DND-41 (cell line): ENCODE measurements around the gene MMP24.
A peak's percentile ranks its signal among the peaks of the same experiment; 100 is the strongest.

Experiments
- ATAC-seq: fragments of 200-7000 bp; cut with Tn5 transposase; 3 replicates; pipeline ENCODE4 v1.9.1; 2021; ENCODE audit warnings: low read depth; ENCODE audit not compliant: insufficient read depth
- DNase-seq: peaks from one replicate; pipeline ENCODE4 v3.0.0-alpha.2; 2020
- H2AFZ ChIP-seq: 2 replicates; pipeline ENCODE4 v1.6.0; 2012; ENCODE audit warnings: low read depth, low read length
- H3K27ac ChIP-seq: 2 replicates; pipeline ENCODE4 v1.5.1; 2012; ENCODE audit warnings: low read length, inconsistent platforms
- H3K27me3 ChIP-seq: fragments of 200-600 bp; sonication (generic); 2 replicates; pipeline ENCODE4 v1.6.0; 2012; ENCODE audit warnings: low read length, mild to moderate bottlenecking, inconsistent platforms; ENCODE audit not compliant: insufficient read depth, poor library complexity
- H3K36me3 ChIP-seq: 2 replicates; pipeline ENCODE4 v1.5.1; 2012; ENCODE audit warnings: low read length, inconsistent platforms; ENCODE audit not compliant: insufficient read depth
- H3K4me1 ChIP-seq: 2 replicates; pipeline ENCODE4 v1.5.1; 2012; ENCODE audit warnings: mild to moderate bottlenecking, low read length; ENCODE audit not compliant: insufficient read depth
- H3K4me2 ChIP-seq: 2 replicates; pipeline ENCODE4 v1.6.0; 2012; ENCODE audit warnings: mild to moderate bottlenecking, moderate library complexity, low read length, inconsistent platforms; ENCODE audit not compliant: insufficient read depth
- H3K4me3 ChIP-seq, 2 experiments: fragments of 200-600 bp in 1 of 2; shearing (Covaris generic) in 1 of 2; 2 replicates each; pipeline ENCODE4 v1.5.1; 2012 to 2016; ENCODE audit warnings: inconsistent platforms in 2 of 2, low read length in 2 of 2, mild to moderate bottlenecking in 2 of 2, low read depth in 1 of 2, moderate library complexity in 1 of 2
- H3K79me2 ChIP-seq: 2 replicates; pipeline ENCODE4 v1.6.0; 2012; ENCODE audit warnings: low read length, inconsistent platforms; ENCODE audit not compliant: insufficient read depth
- H3K9ac ChIP-seq: 2 replicates; pipeline ENCODE4 v1.6.0; 2012; ENCODE audit warnings: low read depth, mild to moderate bottlenecking, inconsistent platforms, low read length, moderate library complexity
- H3K9me3 ChIP-seq: 2 replicates; pipeline ENCODE4 v1.5.1; 2012; ENCODE audit warnings: low read length, moderate library complexity, mild to moderate bottlenecking, inconsistent platforms; ENCODE audit not compliant: insufficient read depth, severe bottlenecking
- H4K20me1 ChIP-seq: 2 replicates; pipeline ENCODE4 v1.6.0; 2012; ENCODE audit warnings: low read length; ENCODE audit not compliant: insufficient read depth
- EZH2 ChIP-seq: IDR thresholded peaks from 3 replicates; pipeline ENCODE4 v1.6.1; 2012; ENCODE audit warnings: borderline replicate concordance, low read depth, mild to moderate bottlenecking, moderate library complexity, low read length, inconsistent platforms; ENCODE audit not compliant: severe bottlenecking
- TF ChIP-seq, protein P1 (sequence below): IDR thresholded peaks from 2 replicates; pipeline ENCODE4 v1.5.1; 2012; ENCODE audit warnings: borderline replicate concordance, low read length, moderate library complexity, mild to moderate bottlenecking; ENCODE audit not compliant: poor library complexity, severe bottlenecking; ENCODE audit errors: extremely low read depth

The MMP24 gene

DNA sequence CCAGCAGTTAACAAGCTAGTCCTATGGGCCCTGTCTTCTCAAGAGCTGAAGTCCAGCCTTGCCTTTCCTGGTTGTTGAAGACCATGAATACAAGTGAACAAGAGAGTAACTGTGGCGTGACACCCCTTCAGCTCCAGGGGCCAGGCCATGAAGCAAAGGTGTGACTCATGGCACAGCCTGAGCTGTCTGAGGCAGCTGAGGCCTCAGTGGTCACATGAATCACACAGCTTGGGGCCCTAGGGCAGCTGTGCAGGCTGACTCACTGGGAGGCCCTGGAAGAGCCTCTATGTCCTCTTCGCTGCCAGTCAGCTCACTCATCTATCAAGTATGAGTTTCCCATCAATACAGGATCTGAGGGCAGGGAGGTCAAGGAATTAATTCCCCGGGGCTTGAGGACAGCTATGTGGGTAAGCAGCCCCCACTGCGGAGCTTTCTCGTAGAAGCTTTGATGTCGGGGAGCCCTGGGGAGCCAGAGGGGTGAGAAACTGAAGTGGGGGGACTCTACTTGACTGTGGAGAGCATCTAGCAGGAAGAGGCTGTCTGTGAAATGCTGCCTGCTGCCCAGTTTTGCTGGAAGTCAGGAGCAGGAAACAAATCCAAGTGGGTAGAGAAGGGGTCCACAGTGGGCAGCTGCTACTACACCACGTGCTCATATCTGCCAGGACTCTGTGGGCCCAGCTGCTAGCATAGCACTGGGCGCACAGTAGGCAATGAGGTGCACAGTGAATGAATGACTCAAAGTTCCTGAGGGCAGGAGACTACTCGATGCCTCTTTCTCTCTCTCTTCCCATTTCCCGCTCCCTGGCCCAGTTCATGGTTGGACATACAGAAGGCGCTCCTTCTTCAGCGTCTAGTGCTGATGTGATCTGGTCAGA lies 79.4 kb downstream of the MMP24 start:
- Histone ChIP-seq H3K9me3 (no peaks in the 10 kb centered on the region), H3K4me1 (no peaks in the 10 kb centered on the region), H3K79me2 (no peaks in the 10 kb centered on the region), H2AFZ (no peak overlapping the region), H4K20me1 (no peaks in the 10 kb centered on the region), H3K36me3 (peaks cover 30% of the 10 kb centered on the region), H3K9ac (no peak overlapping the region), H3K4me3 (no peak overlapping the region), H3K27ac (no peak overlapping the region), H3K4me2 (no peak overlapping the region), H3K27me3 (no peaks in the 10 kb centered on the region)
- no peak for DNase-seq
- no peak for ATAC-seq
- no peak for TF ChIP-seq EZH2
- TF ChIP-seq, protein P1, sequence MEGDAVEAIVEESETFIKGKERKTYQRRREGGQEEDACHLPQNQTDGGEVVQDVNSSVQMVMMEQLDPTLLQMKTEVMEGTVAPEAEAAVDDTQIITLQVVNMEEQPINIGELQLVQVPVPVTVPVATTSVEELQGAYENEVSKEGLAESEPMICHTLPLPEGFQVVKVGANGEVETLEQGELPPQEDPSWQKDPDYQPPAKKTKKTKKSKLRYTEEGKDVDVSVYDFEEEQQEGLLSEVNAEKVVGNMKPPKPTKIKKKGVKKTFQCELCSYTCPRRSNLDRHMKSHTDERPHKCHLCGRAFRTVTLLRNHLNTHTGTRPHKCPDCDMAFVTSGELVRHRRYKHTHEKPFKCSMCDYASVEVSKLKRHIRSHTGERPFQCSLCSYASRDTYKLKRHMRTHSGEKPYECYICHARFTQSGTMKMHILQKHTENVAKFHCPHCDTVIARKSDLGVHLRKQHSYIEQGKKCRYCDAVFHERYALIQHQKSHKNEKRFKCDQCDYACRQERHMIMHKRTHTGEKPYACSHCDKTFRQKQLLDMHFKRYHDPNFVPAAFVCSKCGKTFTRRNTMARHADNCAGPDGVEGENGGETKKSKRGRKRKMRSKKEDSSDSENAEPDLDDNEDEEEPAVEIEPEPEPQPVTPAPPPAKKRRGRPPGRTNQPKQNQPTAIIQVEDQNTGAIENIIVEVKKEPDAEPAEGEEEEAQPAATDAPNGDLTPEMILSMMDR: no peak

DNA sequence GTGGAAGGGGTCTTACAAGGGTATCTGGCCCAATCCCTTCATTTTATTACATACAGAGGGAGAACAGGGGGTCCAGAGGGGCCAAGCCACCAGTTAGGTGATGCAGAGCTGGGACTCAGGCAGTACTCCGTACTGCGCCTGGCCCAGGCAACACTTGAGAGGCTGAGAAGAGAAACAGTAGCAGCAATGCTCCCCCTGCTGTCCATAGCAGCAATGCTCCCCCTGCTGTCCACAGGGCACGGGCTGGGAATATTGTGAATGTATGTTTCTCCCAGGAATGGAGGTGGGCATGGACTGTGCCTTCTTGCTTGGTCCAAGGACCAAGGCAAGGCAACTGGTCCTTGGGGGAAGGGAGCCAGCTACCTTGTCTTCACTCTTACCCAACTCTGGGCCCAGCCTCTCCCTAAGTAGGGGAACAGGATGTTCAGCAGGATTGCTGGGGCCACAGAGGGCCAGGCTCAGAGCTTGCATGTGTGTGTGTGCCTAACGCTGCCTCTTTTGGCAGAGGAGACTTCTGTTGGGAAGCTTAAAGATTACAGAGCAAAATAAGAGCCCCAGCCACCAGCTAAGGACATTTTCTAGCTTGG lies 80.5 kb downstream of the MMP24 start:
- Histone ChIP-seq H3K27ac (no peak overlapping the region), H3K4me1 (no peaks in the 10 kb centered on the region), H3K4me3 (no peak overlapping the region), H3K79me2 (no peaks in the 10 kb centered on the region), H3K9ac (no peak overlapping the region), H3K4me2 (no peak overlapping the region), H3K27me3 (no peaks in the 10 kb centered on the region), H3K36me3 (peaks cover 31% of the 10 kb centered on the region), H3K9me3 (no peaks in the 10 kb centered on the region), H4K20me1 (no peaks in the 10 kb centered on the region), H2AFZ (no peak overlapping the region)
- DNase-seq (peak; percentile 43), ATAC-seq (peak; percentile 60)
- TF ChIP-seq, protein P1: peak; percentile 80
- no peak for TF ChIP-seq EZH2

DNA sequence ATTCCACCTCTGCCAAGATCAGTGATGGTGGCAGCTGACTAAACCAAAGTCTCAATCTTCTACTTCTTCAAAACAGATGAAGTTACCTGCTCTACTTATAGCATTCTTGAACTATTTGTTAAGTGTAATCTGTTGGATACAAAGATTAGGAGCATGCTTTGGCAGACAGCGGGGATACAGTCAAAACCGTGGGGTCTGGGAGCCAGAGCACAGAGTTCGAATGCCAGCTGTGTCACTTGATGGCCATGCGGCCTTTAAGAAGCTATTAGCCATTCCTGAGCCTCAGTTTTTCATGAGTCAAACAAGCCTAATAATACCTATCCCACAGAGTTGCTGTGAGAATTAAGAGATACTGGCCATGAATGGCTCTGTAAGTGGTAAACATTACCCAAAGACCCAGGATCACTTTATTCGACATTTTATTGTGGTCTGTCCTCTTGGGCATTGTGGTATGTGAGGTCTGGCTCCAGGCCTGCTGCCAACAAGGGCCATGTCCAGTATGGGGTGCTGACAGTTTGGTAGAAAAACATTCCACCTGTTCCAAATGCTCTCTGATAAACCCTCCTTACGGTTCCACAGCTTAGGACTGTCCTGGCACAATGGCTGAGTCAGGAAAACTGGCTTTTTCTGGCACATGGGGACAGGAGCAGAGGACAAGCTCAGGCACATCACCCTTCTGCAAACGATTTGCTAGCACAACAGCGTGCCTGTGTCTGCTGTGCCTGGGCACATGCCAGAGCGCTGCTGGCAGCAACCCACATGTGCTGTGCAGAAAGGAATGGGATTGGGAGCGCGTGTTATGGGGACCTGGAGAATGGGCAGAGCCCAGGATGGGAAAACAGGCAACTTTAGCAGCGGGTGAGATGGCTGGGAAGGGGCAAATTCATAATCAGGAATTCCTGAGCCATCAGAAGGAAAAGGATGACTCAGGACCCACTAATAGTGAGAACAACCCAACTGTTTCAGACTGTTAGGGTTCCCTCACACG lies 81.5 kb downstream of the MMP24 start:
- H2AFZ ChIP-seq: no peak overlapping the region
- H3K27me3 ChIP-seq: no peaks in the 10 kb centered on the region
- no peaks in the 10 kb centered on the region for H3K79me2 ChIP-seq
- H3K4me3 ChIP-seq: no peak overlapping the region
- H3K4me1 ChIP-seq: no peaks in the 10 kb centered on the region
- H3K4me2 ChIP-seq: no peak overlapping the region
- no peak overlapping the region for H3K27ac ChIP-seq
- H3K9me3 ChIP-seq: no peaks in the 10 kb centered on the region
- TF ChIP-seq, protein P1: no peak
- TF ChIP-seq EZH2: no peak
- H3K9ac ChIP-seq: no peak overlapping the region
- no peaks in the 10 kb centered on the region for H4K20me1 ChIP-seq
- peaks cover 33% of the 10 kb centered on the region for H3K36me3 ChIP-seq
- no peak for DNase-seq
- no peak for ATAC-seq
